ENCODE measurements around the gene KRT38.

- TF ChIP-seq CTCF (IDR thresholded peaks at IDR 0.05; ENCODE audit: insufficient read depth, low read depth, low read length) (no peak), EZH2 (IDR thresholded peaks at IDR 0.05; ENCODE audit: insufficient read depth, low read length) (no peak)
Measured at GRCh38 chr17:41413982-41414381, 26.8 kb downstream of the KRT38 start.
